ENCODE measurements around the gene FES.
"Not testable (repeated sequence)": the region's sequence is repeated elsewhere in the genome, so short reads cannot be mapped to it uniquely, and the experiment has no call there.

The FES gene

DNA sequence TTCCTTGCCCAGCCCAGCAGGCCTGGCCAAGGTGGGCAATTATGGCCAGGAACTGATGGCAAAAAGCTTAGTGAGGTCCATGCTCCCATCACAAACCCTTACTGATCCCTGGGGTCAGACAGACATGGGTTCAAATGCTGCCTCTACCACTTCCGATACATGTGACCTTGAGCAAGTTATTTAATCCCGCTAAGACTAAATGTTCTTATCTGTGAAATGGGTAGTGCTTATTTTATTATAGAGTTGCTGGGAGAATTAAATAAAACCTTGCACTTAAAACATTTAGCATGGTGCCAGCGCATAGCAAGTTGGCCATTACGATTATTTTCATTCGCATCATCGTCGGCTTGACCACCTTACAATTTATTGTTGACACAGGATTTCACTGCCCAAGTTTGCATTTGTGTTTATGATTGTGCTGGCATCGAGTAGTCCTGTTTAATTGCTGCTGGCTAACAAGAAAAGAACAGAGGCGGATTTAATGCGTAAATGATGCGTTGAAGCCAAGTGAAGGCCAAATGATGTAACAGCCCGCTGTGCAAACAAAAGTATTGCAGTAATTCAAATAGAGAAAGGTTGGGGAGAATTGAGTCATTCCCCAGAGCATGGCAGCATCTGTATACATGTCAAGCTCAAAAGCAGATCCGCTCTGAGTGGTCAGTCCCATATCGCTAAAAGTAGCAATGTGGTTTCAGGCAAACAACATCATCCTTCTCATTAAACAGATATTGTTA, 23.2 kb upstream of the FES start:
- no peak for DNase-seq (ENCODE audit: low read depth in 2 of 2)

- no peak for DNase-seq (ENCODE audit: low read depth in 2 of 2)
Measured at GRCh38 chr15:90862487-90862886, 21.8 kb upstream of the FES start.

DNA sequence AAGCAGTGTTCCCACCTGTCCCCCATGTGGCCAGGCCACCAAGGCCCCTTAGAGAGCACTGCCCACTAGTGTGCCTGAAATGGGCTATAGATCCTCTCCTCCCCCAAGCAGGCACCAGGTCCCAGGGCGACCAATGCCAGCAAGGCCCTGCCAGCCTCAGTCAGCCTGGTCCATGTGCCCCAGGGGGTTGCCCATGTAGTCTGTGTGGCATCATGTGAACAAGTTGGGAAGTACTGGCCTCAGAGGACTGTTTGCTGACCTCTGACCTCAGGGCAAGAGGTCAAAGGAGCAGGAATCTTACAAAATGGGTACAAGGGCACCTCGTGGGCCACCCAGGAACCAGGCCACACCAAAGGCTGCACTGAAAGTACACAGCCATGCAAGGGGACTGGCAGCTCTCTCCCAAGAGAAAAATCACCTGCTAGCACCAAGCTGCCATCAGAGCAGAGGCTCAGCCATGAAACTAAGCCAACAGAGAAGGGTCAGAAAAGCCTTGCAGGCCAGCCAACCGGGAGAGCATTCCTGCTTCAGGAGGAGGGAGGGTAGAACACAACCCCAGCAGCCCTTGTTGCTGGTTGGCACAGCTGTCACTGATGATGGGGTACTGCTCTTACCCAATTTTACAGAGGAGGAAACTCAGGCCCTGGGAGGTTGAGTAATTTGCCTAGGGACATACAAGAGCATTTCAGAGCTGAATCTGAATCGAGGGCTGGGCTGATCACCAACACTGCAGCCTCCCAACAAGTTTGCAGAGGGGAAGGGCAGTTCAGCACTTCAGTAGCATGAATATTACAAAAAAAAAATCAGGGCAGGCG, 21.1 kb upstream of the FES start:
- no peak for DNase-seq (ENCODE audit: low read depth in 2 of 2)

DNA sequence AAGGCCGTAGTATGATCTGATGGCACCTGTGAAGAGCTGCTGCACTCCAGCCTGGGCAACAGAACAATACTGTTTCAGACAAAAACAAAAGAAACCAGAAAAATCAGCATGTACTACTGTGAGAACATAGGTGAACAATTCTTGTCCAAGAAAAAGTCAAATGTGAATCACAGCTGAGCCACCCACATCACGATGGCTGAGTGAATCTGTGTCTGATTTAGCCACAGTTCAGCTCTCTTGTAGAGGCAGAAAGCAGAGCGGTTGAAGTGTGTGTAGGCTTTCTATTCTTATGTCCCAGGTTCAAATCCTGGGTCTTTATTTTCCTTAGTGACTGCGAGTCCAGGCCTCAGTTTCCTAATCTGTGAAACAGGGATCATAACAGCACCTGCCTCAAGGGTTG, 20.3 kb upstream of the FES start:
- DNase-seq (ENCODE audit: low read depth in 2 of 2): no peak

DNA sequence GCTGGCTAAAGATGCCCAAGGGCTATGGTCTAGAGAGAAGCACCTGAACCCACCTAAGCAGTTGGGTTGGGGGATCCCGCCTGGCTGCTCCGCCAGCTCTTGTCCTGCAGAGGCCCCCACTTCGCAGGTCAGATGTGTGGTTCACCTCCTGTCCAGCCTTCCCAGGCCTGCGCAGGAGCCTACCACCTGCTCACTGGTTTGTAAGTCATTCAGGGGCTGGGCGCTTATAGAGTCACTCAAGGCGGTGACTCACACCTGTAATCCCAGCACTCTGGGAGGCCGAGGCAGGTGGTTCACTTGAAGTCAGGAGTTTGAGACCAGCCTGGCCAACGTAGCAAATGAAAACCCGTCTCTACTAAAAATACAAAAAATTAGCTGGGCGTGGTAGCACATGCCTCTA, 19.8 kb upstream of the FES start:
- DNase-seq (ENCODE audit: low read depth in 2 of 2): no peak

- DNase-seq (ENCODE audit: low read depth in 2 of 2): no peak
Measured at GRCh38 chr15:90865702-90866101, 18.6 kb upstream of the FES start.

DNA sequence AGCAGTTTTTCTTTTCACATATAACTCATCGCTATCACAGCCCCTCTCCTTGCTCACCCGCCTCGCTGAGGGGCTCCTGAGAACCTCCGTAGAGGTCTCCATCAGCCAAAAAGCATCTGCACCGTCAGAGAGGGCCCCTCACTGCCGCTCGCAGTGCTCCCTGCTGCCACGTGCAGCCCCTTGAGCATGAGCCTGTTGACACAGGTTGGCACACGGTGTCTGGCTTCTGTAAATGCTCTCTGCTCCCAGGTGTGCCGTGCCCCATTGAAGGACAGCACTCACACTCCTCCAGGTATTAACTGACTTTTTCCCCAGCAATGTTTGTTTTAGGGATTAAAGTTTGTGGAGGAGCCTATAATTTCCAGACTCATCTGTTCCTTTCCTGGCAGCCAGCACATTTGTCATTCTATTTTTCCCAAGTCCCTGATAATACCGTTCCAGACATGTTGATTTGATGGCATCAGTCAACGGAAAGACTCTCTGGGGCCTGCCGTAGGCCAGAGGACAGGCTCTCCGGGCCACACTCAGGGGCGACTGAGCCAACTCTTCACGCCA, 18.1 kb upstream of the FES start:
- DNase-seq (ENCODE audit: low read depth in 2 of 2): no peak

GRCh38 chr15:90866800-90867199, 17.5 kb upstream of the FES start:
- no peak for DNase-seq (ENCODE audit: low read depth in 2 of 2)

DNA sequence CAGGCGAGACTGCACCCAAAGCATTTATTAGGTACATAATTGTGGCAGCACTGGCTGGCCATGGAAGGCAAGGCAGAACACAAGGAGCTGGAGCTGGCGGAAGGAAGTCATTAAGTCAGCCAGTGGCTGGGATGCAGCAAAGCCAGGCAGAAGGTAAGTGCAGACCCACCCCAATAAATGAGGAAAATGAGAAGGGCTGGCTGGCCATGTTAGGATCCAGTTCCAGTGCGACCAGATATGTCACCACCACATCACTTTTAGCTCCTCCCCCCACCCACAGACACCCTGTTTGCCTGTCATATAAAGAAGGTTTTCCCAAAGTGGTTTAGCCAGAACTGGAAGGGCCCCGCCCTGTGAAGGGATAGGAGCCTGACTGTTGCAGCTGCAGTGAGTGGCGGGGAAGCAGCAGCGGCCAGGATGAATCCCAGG, 16.0 kb upstream of the FES start, which contains the start of gene FURIN:
Gene FURIN, plus strand, starts transcription at position 328 of the 429 bp plus-strand sequence. CDS start 7,153 bp downstream, outside the sequence.
- DNase-seq (ENCODE audit: low read depth in 2 of 2): no peak

DNA sequence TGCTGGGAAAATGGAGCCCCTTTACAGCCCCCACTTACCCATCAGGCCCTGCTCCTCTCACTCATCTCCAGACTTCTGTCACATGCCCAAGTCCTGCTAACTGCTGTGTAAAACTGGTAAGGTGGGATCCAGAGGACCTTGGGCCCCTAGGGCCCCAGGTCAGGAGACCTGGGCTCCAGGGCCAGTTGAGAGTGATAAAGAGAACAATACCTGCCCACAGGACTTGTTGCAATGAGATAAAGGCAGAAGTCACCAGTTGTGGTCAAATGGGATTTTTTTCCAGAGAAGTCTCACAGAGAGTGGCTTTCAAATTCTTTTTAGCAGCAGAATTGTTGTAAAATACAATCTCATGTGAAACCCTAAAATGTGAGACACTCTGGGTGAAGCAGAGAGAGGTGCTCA, 15.2 kb upstream of the FES start:
- no peak for DNase-seq (ENCODE audit: low read depth in 2 of 2)

DNA sequence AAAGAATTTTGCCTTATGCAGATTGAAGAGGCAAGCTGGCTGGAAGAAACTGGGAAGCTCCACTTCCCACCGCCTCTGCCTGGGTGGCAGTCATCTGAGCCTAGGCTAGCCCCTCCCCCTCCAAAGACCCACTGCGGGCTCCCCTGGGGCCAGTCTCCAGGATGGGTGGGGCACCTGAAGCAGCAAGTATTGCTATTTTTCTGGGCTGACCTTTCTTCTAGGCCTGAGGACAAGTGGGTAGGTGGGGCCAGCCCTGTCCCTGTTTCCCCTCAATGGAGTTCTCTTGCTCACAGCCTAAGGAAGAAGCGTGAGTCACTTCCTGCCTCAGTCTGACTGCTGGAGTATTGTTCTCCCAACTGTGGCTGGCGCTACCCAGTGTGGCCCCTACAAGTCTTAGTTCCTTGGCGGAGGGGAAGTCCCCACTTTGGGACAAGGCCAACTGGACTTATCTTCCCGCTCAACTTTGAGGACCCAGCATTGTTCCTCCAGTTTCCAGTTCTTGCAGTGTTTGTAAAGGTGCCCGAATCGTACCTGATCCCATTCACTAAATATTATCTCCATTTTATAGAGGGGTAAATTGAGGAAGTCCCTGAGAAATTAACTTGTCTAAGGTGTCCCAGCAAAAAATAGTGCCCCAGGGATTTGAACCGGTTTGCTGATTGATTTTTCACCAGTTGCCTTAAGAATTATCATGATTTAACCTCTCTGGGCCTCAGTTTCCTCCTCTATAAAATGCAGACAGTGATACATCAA, 14.5 kb upstream of the FES start:
- peak in 1 of 2 experiments; percentile 24 for DNase-seq (ENCODE audit: low read depth in 2 of 2)

DNA sequence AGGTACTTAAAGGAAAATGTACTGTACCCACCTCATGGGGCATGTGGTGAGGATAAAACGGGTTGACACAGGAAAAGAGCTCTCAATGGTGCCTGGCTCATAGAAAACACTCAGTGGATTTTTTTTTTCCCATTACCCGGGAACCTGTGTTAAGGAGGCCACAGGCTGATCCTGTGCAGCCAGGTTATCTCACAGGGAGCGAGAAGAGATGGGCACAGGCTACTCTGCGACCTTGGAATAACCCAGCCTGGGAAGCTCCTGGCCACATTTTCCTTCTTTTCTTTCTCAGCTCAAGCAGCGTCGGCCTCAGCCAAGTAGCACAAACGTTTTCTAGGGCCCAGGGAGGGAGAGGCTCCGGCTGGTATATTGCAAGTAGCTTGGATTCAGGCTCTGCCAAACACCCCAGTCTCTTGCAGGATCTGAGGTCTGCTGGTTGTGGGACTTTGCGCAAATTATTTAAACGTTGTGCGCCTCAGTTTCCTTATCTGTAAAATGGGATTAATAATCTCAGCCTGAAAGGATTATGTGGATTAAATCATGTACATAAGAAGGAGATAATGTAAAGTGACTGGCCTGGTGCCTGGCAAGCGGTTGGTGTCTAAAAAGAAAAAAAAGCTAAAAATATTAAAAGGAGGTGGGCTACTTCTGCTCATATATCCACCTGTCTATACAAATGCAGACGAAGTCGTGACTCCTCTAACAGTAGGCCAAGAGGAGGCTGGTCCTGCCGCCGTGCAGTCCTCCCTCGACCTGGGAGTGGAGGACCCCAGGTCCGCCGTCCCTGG, 13.8 kb upstream of the FES start:
- no peak for DNase-seq (ENCODE audit: low read depth in 2 of 2)

DNA sequence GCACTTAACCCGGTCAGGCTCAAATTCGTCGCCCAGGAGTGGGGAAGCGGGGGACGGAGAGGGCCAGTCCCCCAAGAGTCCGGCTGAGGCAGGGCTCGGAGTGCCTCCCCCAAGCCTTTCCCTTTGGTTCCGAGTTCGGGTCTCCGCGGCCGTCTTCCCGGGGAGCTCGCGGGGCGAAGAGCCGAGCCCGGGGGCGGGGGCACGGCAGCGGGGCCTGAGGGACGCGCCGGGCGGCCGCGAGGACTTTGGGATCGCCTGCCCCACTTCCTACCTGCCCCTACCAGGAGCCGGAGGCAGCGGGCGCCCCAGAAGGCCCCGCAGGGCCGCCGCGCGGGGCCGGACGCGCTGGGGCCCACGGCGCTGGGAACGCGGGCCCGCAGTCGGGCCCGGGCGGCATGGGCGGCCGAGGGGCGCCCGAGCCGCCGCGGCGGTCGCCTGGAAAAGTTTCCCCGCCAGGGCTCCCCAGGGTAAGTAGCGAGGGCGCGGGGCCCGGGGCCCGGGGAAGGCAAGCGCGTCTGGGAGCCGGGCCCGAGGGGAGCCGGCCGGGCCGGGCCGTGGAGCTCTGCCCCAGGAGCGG, 13.1 kb upstream of the FES start:
- DNase-seq (ENCODE audit: low read depth in 2 of 2): no peak

DNA sequence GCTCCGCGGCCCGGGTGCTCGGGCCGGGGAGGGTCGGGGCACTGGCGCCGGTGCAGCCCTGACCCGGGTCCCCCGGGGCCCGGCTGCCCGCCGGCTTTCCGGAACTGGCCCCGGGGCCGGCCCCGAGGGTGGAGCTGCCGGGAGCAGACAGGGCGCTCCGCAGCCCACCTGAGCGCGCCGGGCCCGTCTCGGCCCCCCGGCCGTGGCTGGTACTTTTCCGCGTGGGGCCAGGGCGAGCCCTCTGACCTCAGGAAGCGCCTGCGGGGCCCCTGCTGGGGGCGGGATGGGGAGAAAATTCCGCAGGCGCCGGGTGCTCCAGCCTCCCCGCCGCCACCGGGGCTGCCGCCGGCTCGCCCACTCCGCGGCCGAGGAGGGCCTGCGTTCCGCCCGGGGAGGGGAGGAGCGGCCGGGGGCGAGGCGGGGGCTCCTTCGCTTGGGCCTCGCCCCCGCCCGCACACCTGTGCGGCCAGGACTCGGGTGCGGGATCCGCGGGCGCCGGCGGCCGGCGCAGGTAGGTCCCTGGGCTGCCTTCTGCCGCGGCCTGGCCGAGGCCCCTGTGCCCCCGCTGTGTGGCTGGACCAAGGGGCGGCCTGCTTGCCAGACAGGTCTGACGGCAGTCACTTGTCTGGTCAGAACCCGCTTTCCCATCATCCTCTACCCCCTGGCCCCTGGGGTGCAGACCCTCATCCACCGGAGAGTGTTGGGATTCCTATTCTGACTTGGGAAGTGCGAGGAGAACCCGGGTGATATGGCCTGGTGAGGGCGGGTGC, 12.4 kb upstream of the FES start:
- DNase-seq (ENCODE audit: low read depth in 2 of 2): no peak

GRCh38 chr15:90872486-90873184, 11.7 kb upstream of the FES start:
- DNase-seq (ENCODE audit: low read depth in 2 of 2): peak in 1 of 2 experiments; percentile 16

- no peak for DNase-seq (ENCODE audit: low read depth in 2 of 2)
Measured at GRCh38 chr15:90873488-90873997, 10.8 kb upstream of the FES start.

- DNase-seq (ENCODE audit: low read depth in 2 of 2): no peak
Measured at GRCh38 chr15:90873998-90874605, 10.2 kb upstream of the FES start.

DNA sequence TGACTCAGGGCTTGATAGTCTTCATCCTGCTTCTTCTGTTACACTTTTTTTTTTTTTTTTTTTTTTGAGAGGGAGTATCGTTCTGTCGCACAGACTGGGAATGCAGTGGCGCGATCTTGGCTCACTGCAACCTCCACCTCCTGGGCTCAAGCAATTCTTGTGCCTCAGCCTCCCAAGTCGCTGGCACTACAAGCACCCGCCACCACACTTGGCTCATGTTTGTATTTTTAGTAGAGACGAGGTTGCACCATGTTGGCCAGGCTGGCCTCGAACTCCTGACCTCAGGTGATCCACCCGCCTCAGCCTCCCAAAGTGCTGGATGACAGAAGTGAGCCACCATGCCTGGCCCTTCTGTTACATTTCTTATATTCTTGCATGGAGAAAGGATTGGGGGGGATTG, 9.3 kb upstream of the FES start:
- not testable (repeated sequence) for DNase-seq (ENCODE audit: low read depth in 2 of 2)

DNA sequence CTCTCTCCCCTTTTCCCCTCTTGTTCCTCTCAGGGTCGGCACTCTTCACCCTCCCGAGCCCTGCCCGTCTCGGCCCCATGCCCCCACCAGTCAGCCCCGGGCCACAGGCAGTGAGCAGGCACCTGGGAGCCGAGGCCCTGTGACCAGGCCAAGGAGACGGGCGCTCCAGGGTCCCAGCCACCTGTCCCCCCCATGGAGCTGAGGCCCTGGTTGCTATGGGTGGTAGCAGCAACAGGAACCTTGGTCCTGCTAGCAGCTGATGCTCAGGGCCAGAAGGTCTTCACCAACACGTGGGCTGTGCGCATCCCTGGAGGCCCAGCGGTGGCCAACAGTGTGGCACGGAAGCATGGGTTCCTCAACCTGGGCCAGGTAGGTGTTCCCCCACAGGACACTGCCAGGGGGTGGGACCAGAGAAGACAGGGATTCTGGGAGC, 8.7 kb upstream of the FES start:
- DNase-seq (ENCODE audit: low read depth in 2 of 2): no peak
